Eye (tissue), 1 donor: ENCODE results near the gene ANKRD33B.
"Not testable (repeated sequence)": the region's sequence is repeated elsewhere in the genome, so short reads cannot be mapped to it uniquely, and the experiment has no call there.

Experiments used
- DNase-seq: peaks from one replicate; pipeline ENCODE4 v3.0.0-alpha.2; 2015

The ANKRD33B gene

GRCh38 chr5:10664180-10664769 is 100.4 kb downstream of the ANKRD33B start:
- DNase-seq: not testable (repeated sequence)

- no peak for DNase-seq
Measured at GRCh38 chr5:10665799-10666198, 101.9 kb downstream of the ANKRD33B start.

GRCh38 chr5:10666531-10667299 is 102.8 kb downstream of the ANKRD33B start:
- no peak for DNase-seq

GRCh38 chr5:10667431-10668057 is 103.7 kb downstream of the ANKRD33B start:
- DNase-seq: no peak

GRCh38 chr5:10668697-10669096 is 104.8 kb downstream of the ANKRD33B start:
- DNase-seq: no peak

DNA sequence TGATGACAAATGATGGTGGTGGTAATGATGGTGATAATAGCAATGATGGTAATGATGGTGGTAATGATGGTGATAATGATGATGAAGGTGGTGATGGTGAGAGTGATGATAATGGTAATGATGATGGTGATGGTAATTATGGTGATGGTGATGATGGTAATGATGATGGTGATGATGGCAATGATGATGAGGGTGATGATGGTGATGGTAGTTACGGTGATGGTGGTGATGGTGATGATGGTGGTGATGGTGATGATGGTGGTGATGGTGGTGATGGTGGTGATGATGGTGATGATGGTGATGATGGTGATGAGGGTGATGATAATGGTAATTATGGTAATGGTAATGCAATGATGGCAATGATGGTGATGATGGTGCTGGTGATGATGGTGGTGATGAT is 106.1 kb downstream of the ANKRD33B start:
- no peak for DNase-seq

DNA sequence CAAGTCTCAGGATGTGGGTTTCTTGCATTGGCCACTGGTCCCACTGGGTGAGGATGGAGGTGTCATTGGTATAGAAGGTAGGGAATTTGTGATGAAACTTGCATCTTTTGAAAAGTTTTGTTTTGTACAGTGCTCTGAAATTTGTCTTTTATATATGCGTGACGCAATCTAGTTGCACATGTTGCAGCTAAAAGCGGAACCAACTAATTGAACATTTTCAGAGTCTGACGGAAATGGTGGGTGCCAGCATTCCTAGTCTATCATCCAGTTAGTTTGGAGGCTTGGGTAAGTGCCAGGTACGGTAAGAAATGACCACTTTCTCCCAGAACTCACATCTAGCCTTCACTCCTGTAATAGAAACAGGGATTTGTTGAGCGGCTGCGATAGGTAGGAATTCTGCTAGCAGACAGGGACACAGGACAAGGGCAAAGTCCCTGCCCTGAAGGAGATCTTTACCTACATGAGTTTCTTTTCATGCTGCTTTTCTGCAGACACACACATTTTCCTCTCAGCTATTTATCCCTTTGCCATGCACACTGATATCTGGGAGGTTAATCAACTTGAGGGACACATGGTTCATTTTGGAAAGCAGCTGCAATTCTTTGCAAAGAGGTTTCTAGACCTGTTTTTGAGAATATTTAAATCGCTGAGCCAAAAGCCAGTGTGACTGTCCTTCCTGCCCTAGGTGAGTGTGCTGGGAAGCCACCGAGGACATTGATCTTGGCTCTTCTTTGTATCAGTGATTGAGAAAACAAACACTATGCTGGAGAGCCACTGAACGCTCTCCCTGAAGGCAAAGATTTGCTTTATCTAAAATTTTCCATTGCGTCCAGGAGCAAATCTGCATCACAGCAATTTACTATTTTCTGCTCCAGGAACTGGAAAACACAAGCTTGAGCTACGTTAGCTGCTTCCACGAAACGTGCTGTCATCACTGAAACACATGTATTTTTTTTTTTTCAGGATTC is 107.5 kb downstream of the ANKRD33B start:
- DNase-seq: no peak

DNA sequence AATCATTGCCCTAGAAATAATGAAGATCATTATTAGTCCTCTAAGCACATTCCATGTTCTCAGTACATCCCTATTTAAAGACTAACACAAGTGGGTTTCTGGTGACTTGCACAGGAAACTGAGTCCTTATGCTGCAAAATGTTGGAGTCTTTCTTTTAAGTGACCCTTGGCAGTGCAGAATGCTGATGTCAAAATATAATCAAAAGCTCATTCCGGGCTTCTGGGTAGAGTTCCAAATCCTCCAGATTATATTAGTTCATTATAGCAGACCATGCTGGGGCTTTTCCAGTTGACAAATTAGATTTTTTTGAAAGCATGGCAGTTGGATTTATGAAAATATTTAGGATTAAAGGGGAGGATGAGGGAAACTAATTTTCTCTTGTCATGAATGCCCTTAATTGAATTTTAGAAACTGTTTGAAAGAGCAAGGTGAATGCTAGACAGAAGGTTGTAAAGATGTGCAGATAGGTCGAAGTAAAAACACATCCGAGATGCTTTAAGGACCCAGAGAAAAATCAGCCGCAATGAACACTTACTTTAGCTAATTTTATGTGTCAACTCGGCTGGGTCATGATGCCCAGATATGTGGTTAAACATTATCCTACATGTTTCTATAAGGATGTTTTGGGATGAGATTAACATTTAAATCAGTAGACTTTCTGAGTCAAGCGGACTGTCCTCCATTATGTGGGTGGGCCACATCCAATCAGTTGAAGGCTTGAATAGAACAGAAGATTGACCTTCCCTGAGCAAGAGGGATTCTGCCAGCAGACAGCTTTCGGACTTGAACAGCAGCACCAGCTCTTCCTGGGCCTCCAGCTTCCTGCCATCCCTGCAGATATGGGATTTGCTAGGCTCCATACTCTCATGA is 108.5 kb downstream of the ANKRD33B start:
- DNase-seq: no peak

GRCh38 chr5:10673017-10673389 is 109.1 kb downstream of the ANKRD33B start:
- no peak for DNase-seq

GRCh38 chr5:10673407-10673806 is 109.5 kb downstream of the ANKRD33B start:
- DNase-seq: no peak

DNA sequence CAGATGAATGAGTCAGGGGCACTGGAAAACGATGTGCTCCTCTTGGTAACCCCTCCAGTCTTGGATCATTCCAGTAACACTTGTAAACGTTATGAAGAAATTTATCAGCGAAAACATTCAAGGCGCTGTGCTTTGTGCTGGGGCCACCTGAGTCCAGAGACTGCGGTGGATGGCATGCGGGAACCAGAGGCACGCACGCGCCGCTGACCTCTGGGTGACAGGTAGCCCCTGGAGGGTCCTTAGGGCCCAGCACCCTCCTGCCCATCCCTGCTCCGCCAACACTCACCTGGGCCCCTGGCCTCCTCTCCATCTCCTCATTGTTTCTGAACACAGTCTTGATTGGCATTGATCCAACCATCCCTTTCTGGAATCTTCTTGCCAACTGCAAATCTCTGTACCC is 110.2 kb downstream of the ANKRD33B start:
- DNase-seq: no peak

DNA sequence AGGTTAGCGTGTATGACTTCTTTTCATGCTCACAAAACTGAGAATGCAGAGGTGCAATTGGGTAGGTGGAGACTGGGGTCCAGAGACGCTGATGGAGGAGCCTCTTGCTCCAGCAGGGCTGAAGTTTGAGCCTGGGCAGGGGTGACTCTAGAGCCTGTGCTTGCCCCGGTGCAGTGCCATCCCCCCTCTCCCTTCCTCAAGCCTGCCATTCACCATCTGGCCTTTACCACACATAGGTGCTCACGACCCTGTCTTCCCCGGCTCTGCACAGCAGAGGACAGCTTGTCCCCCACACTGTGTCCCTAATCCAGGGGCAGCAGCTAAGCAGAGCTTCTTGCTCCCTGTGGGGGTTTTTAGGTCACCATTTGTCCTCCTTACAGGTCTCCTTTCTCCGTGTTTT is 110.7 kb downstream of the ANKRD33B start:
- no peak for DNase-seq

- no peak for DNase-seq
Measured at GRCh38 chr5:10675177-10675700, 111.4 kb downstream of the ANKRD33B start.

DNA sequence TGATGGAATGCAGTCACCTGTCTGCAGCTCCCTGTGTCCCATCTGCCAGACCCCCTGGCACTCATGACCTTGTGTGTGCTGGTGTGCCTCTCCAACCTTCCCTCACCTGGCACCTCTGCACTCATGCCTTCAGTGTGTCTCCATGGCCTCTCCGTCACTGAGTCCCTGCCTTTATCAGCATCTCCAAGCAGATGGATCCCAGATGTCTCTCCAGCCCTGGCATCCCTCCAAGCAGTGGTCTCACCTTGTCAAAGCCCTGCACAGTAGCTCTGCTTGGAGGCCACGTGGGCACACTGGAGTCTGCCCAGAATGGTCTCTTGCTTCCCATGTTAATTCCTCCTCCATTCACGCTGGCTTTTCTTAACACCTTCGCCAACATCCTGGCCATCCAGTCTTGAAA is 112.4 kb downstream of the ANKRD33B start:
- no peak for DNase-seq

DNA sequence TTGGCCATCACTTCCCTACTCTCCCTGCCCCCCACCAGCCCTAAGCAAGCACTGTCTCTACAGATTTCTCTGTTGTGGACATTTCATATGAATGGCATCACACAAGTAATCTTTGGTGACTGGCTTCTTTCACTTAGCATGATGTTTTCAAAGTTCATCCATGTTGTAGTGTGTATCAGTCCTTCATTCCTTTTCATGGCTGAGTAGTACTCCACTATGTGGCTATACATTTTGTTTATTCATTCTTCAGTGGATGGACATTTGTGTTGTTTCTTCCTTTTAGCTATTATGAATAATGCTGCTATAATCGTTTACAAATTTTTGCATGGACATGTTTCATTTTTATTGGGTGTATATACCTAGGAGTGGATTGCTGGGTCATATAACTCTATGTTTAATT is 113.1 kb downstream of the ANKRD33B start:
- no peak for DNase-seq

- no peak for DNase-seq
Measured at GRCh38 chr5:10677533-10677932, 113.7 kb downstream of the ANKRD33B start.

DNA sequence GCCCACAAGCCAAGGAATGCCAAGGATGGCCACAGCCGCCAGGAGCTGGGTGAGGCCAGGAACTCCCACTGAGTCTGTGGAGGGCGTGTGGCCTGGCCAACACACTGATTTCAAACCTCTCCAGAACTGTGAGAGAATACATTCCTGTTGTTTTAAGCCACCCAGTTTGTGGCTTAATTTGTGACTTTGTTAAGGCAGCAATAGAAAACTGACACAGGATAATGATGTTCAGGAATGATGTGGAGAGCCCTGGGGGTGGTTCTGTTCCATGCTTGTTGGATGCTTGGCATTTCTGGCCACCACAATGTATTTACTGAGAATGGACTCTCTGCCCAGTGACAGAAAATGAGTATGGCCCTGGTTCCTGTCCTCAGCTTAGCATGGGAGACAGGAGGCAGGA is 114.4 kb downstream of the ANKRD33B start:
- DNase-seq: no peak

- no peak for DNase-seq
Measured at GRCh38 chr5:10679336-10679988, 115.6 kb downstream of the ANKRD33B start.

- DNase-seq: no peak
Measured at GRCh38 chr5:10680876-10681481, 117.1 kb downstream of the ANKRD33B start.

DNA sequence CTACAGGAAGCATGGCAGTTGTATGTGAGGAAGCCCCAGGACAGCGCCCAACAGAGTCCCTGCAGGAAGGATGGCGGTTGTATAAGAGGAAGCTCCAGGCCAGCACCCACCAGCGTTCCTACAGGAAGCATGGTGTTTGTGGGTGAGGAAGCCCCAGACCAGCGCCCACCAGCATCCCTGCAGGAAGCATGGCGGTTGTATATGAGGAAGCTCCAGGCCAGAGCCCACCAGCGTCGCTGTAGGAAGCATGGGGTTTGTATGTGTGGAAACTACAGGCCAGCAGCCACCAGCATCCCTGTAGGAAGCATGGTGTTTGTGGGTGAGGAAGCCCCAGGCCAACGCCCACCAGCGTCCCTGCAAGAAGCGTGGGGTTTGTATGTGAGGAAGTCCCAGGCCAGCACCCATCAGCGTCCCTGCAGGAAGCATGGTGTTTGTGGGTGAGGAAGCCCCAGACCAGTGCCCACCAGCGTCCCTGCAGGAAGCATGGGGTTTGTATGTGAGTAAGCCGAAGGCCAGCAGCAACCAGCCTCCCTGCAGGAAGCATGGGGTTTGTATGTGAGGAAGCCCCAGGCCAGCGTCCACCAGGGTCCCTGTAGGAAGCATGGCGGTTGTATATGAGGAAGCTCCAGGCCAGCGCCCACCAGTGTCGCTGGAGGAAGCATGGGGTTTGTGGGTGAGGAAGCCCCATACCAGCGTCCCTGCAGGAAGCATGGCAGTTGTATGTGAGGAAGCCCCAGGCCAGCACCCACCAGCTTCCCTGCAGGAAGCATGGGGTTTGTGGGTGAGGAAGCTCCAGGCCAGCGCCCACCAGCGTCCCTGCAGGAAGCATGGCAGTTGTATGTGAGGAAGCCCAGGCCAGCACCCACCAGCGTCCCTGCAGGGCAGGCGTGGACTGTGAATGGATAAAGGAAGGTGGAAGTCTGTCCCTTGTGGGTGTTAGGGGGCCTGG is 118.1 kb downstream of the ANKRD33B start:
- no peak for DNase-seq
